HG03064 (cell line): ENCODE measurements around the gene ASIC4.
A peak's percentile ranks its signal among the peaks of the same experiment; 100 is the strongest.

Experiments
- ATAC-seq: cut with Tn5 transposase; IDR thresholded peaks from one replicate; pipeline ENCODE4 v1.9.1; 2021; ENCODE audit warnings: low read depth; ENCODE audit not compliant: unreplicated experiment

Gene ASIC4

DNA sequence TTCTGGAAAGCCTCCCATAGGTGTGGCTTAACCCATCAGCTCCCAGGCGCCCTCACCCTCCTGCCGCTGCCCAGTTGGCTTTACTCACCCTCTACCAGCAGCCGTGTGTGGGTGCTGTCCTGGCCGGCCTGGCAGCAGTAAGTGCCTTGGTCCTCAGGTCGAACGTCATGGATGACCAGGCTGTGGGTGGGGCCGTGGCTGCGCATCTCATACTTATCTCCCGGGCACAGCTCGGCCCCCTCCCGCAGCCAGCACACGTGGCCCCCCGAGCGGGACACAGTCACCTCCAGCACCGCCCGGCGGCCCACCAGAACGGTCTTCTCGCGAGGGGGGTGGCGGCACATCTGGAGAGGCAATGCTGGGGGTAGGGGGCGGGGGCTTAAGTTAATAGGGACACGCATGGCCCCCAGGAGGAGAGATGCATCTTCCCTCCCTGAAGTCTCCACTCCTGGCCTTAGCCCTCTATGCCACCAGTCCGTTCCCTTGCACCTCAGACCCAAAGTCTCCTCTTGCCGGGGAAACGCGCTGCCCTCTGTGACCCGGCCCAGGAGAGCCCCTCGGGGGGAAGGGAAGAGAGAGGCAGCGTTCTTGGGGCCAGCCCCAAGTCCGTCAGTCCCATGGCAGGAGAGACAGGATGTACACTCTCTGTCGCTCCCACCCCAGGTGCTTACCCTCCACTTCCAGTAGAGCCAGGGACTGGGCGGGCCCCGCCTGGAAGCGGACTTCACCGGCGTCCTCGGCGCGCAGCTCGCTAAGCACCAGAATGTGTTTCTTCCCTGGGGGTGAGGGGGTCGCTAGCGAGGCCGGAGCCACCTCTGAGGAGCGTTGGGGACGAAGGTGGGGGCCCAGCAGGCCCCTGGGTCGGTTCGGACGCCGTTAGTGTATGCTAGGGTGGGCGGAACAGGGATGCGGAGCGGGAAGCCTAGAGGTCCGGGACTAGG is 37.4 kb downstream of the ASIC4 start:
- ATAC-seq, result peak; percentile 12

DNA sequence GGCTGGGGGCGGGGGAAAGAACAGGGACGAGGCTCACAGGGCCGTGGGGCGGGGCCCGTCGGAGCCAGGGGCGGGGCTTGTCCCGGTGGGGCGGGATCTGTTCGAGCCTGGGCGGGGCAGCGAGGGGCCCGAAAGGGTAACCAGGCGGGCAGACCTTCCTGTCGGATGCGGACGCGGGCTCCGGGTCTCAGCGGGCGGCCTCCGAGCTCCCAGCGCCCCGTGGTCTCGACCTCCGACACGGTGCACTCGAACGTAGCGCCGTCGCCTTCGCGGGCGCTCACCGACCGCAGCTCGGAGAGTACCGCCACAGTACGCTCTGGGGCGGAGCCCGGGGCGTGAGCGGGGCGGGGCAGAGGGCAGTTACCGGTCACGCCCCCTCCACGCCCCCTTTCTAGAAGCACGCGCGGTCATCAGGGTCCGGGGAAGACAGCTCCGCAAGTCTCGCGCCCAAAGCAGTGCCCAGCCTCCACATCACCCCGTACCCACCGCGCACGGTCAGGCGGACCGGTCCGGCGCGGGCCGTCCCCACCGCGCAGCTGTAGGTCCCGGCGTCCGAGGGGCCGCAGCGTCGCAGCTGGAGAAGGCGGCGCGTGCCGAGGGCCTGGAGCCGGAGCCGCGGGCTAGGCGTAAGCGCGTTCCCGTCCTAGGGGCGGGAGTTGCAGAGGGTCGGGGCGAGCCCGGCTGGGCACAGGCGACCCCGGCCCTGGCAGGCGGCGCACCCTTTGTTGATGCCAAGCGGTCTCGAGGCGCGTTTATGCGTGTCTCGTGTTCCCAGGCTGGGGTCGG is 38.3 kb downstream of the ASIC4 start:
- ATAC-seq, result peak; percentile 91

GRCh38 chr2:219553168-219553417 is 38.8 kb downstream of the ASIC4 start:
- ATAC-seq, result no peak

DNA sequence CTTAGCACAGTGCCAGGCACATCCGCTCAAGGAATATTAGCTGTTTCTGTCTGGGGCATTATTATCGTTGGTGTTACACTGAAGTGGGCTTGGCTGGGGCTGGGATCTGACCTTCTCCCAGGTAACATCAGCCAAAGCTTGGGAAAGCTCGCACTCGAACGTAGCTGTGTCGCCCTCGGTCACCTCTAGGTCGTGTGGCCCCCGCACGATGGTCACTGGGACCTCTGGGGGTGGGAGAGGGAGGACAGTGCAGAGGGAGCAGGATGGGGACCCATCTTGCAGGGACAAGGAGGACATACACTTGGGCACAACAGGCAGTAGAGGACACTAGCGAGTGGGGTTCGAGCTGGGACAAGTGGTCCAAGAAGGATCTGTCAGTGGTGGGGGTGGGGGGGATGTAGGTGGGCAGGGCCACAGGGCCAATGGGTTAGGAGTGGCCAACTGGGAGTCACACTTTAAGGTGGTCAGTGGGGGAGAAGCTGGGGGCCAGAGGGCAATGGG is 39.2 kb downstream of the ASIC4 start:
- no peak for ATAC-seq

DNA sequence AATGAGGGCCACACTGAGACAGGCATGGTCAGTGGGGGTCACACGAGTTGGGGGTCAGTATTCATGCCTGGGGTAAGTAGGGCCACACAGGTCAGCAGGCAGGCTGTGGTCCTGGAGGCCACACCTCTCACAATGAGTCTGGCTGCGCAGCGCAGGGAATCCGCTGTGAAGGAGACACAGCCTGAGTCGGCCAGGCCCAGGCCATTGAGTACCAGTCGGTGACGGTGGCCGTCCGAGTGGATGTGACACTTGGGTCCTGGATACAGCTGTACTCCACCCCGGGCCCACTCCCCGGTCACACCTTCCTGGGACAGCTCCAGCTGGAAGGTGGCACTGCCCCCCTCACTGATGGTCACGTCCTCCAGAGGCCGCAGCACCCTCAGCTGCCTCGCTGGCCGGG is 40.1 kb downstream of the ASIC4 start:
- no peak for ATAC-seq

DNA sequence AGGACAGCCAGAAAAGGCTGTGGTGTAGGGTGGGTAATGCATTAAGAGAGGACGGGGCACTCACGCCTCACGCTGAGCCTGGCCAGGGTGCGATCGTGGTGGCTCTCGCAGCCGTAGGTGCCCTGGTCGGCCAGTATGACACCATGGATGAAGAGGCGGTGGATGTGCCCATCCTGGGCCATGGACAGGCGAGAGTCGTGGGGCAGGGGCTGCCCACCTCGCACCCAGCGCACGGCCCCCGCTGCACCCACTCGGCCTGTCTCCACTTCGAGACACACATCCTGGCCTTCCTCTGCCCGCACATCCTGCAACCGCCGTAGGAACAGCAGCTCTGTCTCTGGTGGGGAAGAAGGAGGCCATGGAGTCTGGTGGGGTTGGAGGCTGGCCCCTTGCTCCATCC is 41.7 kb downstream of the ASIC4 start:
- no peak for ATAC-seq

DNA sequence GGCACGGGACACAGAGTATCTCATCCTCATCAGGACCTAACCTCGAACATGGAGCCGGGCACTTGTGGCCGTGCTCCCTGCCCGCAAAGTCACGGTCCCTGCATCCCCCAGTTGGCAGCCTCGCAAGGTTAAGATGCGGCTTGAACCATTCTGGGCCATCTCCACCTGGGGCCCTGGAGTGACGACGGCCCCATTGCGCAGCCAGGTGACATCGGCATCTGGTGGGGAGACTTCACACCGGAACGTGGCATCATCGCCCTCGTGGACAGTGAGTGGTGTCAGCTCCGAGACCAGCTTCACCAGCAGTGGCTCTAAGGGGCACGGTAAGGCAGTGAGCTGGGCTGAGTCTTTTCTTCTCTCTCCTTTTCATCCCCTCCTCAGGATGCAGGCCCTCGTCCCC is 42.1 kb downstream of the ASIC4 start:
- ATAC-seq, result no peak

GRCh38 chr2:219557320-219557719 is 43.0 kb downstream of the ASIC4 start:
- ATAC-seq, result no peak

DNA sequence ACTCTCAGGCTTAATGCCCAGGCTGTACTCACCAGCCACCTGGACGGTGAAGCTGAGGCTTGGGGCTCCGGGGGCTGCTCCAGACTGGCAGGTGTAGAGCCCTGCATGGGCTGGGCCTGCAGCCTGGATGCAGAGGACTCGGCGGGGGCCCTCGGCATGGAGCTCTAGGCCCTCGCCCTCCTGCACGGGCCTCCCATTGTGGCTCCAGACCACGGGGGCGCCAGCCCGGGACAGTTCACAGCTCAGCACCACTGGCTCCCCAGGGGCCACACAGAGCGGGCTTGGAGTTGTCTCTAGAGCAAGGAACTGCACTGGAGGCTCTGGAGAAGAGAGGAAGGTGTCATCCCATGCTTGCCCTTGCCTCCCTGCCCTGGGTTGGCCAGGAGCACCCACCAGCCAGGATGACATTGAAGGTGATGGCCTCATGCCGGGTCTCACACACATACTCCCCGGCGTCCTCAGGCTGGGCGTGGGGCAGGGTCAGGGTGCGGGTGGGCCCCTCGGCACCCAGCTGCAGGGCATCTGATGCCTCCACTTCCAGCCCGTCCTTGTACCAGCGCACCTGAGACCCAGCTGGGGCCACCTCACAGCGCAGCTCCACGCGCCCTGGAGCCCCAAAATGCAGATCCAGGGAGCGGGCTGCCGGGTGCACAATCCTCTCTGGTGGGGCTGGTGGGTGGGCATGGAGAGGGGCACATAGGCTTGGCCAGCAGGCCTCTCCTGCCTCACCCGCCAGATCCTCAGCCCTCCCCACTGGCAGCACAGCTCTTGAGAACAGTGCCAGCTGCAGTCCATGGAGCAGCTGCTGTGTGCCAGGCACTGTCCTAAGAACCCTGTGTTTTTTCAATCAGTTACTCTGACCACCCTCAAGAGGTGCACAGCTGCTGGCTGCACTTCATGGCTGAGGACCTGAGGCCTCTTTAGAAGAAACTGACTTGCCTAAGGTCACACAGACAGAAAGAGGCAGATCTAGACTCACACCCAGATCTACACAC is 43.8 kb downstream of the ASIC4 start:
- ATAC-seq, result no peak

DNA sequence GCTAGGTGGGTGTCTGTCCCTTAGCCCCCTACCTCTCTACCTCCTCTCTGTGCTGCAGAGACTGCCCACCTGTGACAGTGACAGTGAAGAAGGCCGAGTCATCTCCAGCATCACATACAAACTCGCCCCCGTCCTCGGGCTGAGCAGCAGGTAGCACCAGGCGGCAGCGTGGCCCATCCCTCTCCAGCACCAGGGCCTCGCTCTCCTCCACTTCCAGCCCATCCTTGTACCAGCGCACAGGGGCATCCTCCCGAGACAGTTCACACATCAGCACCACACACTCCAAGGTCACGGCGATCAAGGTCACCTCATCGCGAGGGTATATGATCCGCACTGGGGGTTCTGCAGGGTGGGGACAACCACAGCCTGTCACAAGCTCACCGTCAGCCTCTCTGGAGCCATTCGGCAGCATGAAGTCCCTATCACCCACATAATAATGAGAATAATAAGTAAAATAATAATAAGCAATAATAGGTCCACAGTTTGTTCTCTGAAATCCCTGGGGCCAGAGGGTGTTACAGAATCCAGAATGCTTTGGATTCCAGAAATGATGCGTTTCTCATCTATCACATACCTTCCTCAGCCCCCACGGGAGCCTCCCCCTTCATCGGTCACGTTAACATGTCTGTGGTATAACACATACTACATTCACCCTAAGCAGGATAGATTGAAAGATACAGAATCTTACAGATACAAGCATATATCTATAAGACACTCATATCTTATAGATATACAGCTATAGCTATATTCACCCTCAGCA is 45.1 kb downstream of the ASIC4 start:
- no peak for ATAC-seq

DNA sequence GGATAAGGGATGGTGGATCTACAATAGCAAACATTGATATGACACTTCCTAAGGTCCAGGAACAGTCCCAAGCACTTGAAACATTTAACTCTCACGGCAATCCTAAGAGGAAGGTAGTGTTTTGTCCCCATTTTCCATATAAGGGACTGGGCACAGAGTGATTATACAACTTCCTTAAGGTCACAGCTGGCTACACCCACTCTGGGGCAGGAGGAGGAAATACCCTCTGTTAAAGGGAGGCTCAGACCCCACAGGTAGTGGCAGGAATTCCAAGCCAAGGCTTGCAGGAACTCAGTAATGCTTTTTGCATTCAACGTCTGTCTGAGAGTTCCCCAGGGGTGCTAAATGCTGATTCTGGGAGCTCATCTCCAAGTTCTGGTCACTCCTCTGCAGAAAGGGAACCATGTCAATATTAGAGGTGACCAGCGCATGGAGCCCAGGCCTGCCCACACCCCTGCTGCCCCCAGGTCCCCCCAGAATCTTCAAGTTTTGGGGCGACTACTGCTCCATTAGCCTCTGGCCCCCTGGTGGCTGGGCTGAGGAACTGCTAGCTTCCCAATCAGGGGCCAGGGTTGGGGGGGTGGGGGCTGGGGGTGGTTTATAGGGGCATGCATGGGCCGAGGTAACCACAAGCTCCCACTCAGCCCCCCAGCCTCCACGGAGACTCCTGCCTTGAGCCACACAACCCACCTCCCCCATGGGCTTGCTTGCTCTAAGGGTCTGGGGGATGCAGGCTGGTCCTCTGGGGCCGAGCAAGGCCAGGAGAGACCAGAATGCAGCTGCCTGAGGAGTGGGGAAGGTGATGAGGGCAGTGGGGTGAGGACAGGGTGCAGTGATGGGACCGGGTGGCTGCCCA is 46.0 kb downstream of the ASIC4 start:
- ATAC-seq, result no peak

DNA sequence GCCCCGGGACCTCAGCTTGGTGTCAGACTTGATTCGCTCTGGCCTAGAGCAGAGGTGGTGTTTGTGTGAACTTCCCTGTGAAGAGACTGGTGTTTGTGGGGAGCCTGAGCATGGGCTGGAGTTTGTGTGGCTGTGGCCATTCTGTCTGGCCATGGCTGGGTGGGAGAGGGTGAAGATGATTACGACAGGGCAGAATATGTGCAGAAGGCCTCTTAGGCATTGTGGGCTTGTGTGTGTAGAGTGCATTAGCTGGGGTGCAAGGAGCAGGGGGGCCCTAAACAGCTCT is 46.6 kb downstream of the ASIC4 start:
- no peak for ATAC-seq

DNA sequence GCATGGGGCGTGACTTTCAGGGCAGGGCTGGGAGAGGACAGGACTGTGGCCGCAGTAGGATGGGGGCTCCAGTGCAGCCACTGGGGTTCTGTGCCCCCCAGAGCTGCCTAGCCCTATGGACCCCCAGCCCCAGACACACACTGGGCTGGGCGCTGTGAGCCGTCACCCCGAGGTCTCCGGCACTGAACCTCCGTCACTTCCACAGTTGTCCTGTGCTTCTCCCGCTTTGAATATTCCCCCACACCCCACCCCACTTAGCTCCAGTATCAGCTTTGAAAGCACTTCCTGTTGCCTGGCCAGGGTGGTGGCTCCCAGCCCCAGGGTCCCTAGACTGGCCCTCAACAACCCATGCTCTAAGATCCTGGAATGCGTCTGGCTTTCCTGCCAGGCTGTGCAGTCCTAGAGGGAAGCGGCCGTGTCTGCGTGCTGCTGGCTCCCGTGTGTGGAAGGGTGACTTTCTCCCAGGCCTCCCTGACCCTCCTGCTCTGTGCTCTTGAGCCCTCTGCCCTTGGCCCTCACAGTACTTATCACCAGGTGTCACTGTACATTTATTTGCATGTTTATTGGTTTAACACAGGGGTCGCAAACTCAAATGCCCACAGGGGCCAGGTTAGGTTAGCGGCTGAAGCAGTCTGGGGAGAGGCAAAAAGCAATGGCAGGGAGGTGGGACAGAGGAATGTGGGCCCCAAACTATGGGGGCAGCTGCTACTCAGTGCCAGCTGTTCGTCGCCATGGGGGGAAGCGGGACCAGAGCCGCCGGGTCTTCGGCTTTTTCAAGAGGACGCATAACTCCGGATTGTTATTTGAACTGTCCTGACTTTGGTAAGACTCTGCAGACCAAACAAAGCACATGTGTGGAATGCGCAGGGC is 47.1 kb downstream of the ASIC4 start:
- ATAC-seq, result no peak

GRCh38 chr2:219562049-219563020 is 48.1 kb downstream of the ASIC4 start:
- no peak for ATAC-seq

- ATAC-seq, result no peak
These were observed 49.1 kb downstream of the ASIC4 start for GRCh38 chr2:219563271-219563928.
